Measurements from ENCODE around the gene TRAT1.

DNA sequence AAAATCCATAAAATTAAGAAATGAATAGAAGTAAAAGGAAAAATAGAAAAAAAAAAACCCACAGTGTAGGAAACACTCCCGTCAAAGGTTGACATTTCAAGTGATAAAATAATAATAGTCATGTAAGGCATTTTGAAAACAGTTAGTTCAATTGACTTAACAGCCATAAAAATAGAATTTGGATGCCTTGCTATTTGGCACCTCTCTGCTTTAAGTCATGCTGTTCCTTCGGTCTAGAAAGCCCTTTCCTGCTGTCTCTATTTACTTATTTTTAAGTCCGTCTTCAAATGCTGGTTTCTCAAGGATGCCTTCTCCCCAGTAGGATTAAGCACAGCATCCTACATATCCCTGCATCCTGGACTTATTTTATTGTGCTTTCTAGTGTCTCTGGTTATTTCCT lies 43.1 kb upstream of the TRAT1 start:
- TF ChIP-seq POLR2A (IDR thresholded peaks at IDR 0.05; ENCODE audit: low read length) (no peak), GATA1 (IDR thresholded peaks at IDR 0.05; ENCODE audit: low read depth, low read length) (no peak)

Measured in erythroblast (primary cell).